ENCODE data around the gene INPP5D.

DNA sequence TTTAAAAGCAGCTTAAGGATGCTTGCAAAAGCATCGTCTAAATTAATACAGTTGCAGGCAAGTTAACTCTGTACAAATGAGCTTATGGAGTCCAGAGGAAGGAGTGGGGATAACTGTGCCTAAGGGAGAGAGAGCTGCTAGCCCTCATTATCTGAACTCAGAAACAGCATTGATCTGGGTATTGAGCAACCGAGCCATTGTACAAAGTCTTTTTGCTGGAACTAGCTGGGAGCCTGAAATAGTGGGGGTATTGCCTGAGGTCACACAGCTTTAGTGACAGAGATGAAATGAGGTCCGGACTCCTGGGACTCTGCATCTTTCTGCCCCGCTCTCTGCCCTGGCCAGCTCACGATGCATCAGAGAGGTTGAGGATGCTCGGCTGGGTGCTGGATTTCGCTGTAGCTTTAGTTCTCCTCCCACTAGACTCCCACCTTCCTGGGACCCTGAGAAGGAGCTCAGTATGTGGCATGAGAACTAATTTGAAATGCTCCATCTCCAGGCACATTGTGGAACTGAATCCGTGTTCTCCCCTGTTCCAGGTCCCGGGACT, 123.8 kb downstream of the INPP5D start:
- TF ChIP-seq CTCF (IDR thresholded peaks at IDR 0.05; ENCODE audit: low read depth, low read length, missing input control), result no peak
- TF ChIP-seq YY1 (IDR thresholded peaks at IDR 0.05), result peak; percentile 18
- peak; percentile 80 to 81 for TF ChIP-seq HNF4A (conservative IDR thresholded peaks at IDR 0.05)
- TF ChIP-seq, protein P1, sequence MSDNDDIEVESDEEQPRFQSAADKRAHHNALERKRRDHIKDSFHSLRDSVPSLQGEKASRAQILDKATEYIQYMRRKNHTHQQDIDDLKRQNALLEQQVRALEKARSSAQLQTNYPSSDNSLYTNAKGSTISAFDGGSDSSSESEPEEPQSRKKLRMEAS (IDR thresholded peaks at IDR 0.05), result no peak

Measured in liver (tissue), 3 donors.